ENCODE results near the gene FAM78A.

GRCh38 chr9:131260751-131261452 is 15.4 kb downstream of the FAM78A start:
- TF ChIP-seq, protein P1, sequence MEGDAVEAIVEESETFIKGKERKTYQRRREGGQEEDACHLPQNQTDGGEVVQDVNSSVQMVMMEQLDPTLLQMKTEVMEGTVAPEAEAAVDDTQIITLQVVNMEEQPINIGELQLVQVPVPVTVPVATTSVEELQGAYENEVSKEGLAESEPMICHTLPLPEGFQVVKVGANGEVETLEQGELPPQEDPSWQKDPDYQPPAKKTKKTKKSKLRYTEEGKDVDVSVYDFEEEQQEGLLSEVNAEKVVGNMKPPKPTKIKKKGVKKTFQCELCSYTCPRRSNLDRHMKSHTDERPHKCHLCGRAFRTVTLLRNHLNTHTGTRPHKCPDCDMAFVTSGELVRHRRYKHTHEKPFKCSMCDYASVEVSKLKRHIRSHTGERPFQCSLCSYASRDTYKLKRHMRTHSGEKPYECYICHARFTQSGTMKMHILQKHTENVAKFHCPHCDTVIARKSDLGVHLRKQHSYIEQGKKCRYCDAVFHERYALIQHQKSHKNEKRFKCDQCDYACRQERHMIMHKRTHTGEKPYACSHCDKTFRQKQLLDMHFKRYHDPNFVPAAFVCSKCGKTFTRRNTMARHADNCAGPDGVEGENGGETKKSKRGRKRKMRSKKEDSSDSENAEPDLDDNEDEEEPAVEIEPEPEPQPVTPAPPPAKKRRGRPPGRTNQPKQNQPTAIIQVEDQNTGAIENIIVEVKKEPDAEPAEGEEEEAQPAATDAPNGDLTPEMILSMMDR (IDR thresholded peaks at IDR 0.05), result no peak
- no peak for TF ChIP-seq EZH2 (IDR thresholded peaks at IDR 0.05; ENCODE audit: borderline replicate concordance, insufficient read depth, low read depth, low read length, poor library complexity, severe bottlenecking)

Measured in B cell (primary cell).